T-helper 2 cell treated with Interferon-gamma antibody and Interleukin-4, amounts not matched to agents 100 ng/mL and 5 ng/mL, for 36 hours (primary cell): ENCODE measurements around the gene PHACTR1. TPM values are rescaled to one million over a fixed set of nuclear protein-coding genes. Genes with fewer than 3 reads are reported as not detected.

Experiments
- intact Hi-C: fragments of 100-400 bp; cut with micrococcal nuclease; formaldehyde crosslinking; loops from one replicate; pipeline ENCODE4 v1.15.1; 2023
- total RNA-seq: library from RNA; stranded (reverse); gene quantifications from 2 replicates; pipeline ENCODE4 v1.2.3, GENCODE V29; 2022

Gene PHACTR1
- total RNA-seq, 1 donor from 2014 or later: 0.11 TPM

GRCh38 chr6:13259393-13259792 lies 542.8 kb downstream of the PHACTR1 start:
- intact Hi-C loops: no loop called here

GRCh38 chr6:13260101-13260598 lies 543.6 kb downstream of the PHACTR1 start:
- intact Hi-C loops: no loop called here

- intact Hi-C loops: no loop called here
These were observed 544.3 kb downstream of the PHACTR1 start for GRCh38 chr6:13260831-13261230.

GRCh38 chr6:13261464-13261994 lies 545.0 kb downstream of the PHACTR1 start:
- intact Hi-C loops: no loop called here

- intact Hi-C loops: no loop called here
These were observed 546.0 kb downstream of the PHACTR1 start for GRCh38 chr6:13262302-13263230.

GRCh38 chr6:13263669-13264068 lies 547.1 kb downstream of the PHACTR1 start:
- intact Hi-C loops: no loop called here

- intact Hi-C loops: no loop called here
These were observed 550.6 kb downstream of the PHACTR1 start for GRCh38 chr6:13267142-13267651.

- intact Hi-C loops: no loop called here
These were observed 552.4 kb downstream of the PHACTR1 start for GRCh38 chr6:13268913-13269518.

- intact Hi-C loops: no loop called here
These were observed 555.8 kb downstream of the PHACTR1 start for GRCh38 chr6:13272131-13273046.

GRCh38 chr6:13273202-13273930 lies 556.8 kb downstream of the PHACTR1 start:
- intact Hi-C loops: no loop called here

- intact Hi-C loops: no loop called here
These were observed 557.6 kb downstream of the PHACTR1 start for GRCh38 chr6:13273931-13274706.

- intact Hi-C loops: no loop called here
These were observed 558.3 kb downstream of the PHACTR1 start for GRCh38 chr6:13274707-13275434.

GRCh38 chr6:13275435-13275989 lies 558.9 kb downstream of the PHACTR1 start:
- intact Hi-C loops: no loop called here

GRCh38 chr6:13277231-13277630 lies 560.7 kb downstream of the PHACTR1 start:
- intact Hi-C loops: no loop called here

- intact Hi-C loops: no loop called here
These were observed 561.6 kb downstream of the PHACTR1 start for GRCh38 chr6:13278164-13278563.

GRCh38 chr6:13278991-13279390 lies 562.4 kb downstream of the PHACTR1 start:
- intact Hi-C loops: no loop called here

- intact Hi-C loops: no loop called here
These were observed 563.7 kb downstream of the PHACTR1 start for GRCh38 chr6:13280254-13280653.

GRCh38 chr6:13281686-13282085 lies 565.1 kb downstream of the PHACTR1 start:
- intact Hi-C loops: no loop called here
